ENCODE measurements around the gene ZSCAN21. TPM values are rescaled to one million over a fixed set of nuclear protein-coding genes. Genes with fewer than 3 reads are reported as not detected.

The ZSCAN21 gene
- total RNA-seq, 2 donors from 2014 or later = 6.7 to 7.1 TPM

GRCh38 chr7:100107890-100108289, 58.3 kb downstream of the ZSCAN21 start:
- no peak for ATAC-seq
- intact Hi-C loops (cut with DNase I, micrococcal nuclease) = no loop called here
- DNase-seq = no peak

GRCh38 chr7:100109521-100110163, 60.1 kb downstream of the ZSCAN21 start:
- ATAC-seq = peak; percentile 27
- DNase-seq = no peak
- intact Hi-C loops (cut with DNase I, micrococcal nuclease) = no loop called here

GRCh38 chr7:100111156-100111555, 61.6 kb downstream of the ZSCAN21 start:
- ATAC-seq = no peak
- intact Hi-C loops (cut with DNase I, micrococcal nuclease) = no loop called here
- DNase-seq = no peak

DNA sequence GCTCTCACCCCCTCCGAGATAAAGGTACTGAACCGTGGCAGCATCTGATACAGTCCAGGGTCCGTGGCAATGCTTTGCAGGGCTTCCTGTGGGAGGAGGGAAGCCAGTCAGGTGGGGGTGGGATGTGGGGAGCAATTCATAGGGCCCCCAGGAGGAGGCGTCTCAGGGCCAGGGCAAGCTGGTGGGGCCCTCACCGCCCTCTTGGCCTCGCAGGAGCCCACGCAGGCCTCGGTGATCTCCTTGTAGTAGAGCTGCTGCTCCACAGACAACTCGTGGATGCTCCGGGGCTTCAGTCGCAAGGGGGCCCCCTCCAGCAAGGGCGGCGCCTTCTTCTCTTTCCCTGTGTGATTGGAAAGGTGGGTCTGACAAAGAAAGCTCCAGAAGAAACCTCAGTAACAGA, 62.3 kb downstream of the ZSCAN21 start:
- no peak for DNase-seq
- ATAC-seq = no peak
- intact Hi-C loops (cut with DNase I, micrococcal nuclease) = no loop called here

Small RNAs within 50 kb of the gene (microRNA-seq; reads per million reads assigned to microRNA genes)
- gene MIR106B (606 to 4,864 reads per million in 2 donors), gene MIR25 (476 to 547 reads per million in 2 donors), gene MIR93 (4,826 to 9,328 reads per million in 2 donors)

Other genes starting within 250 kb of the ZSCAN21 start
- gene CYP3A43, start 221.8 kb upstream of the ZSCAN21 start, total RNA-seq = not detected
- not detected for gene OR2AE1, start 172.7 kb upstream of the ZSCAN21 start, total RNA-seq
- 10 to 100 TPM; 21.5 to 23.8 TPM for gene TRIM4, start 130.2 kb upstream of the ZSCAN21 start, total RNA-seq
- not detected for gene GJC3, start 120.2 kb upstream of the ZSCAN21 start, total RNA-seq
- 1 to 10 TPM; 3.4 to 4.8 TPM for gene AZGP1, start 73.7 kb upstream of the ZSCAN21 start, total RNA-seq
- gene ZKSCAN1, start 34.2 kb upstream of the ZSCAN21 start, total RNA-seq = 100 to 1,000 TPM; 127 to 133 TPM
- gene ZNF3, start 31.9 kb downstream of the ZSCAN21 start, total RNA-seq = 10 to 100 TPM; 34.0 to 37.2 TPM
- 10 to 100 TPM; 59.3 to 65.6 TPM for gene COPS6, start 39.2 kb downstream of the ZSCAN21 start, total RNA-seq
- 10 to 100 TPM; 44.7 to 62.1 TPM for gene MCM7, start 51.6 kb downstream of the ZSCAN21 start, total RNA-seq
- gene AP4M1, start 51.9 kb downstream of the ZSCAN21 start, total RNA-seq = 10 to 100 TPM; 20.2 to 20.8 TPM
- 10 to 100 TPM; 28.7 to 33.1 TPM for gene TAF6, start 69.6 kb downstream of the ZSCAN21 start, total RNA-seq
- 1 to 10 TPM; 7.0 to 9.8 TPM for gene CNPY4, start 69.9 kb downstream of the ZSCAN21 start, total RNA-seq
- 1 to 10 TPM; 2.7 to 3.9 TPM for gene MBLAC1, start 77.2 kb downstream of the ZSCAN21 start, total RNA-seq
- gene LAMTOR4, start 99.1 kb downstream of the ZSCAN21 start, total RNA-seq = 100 to 1,000 TPM; 224 to 268 TPM
- 10 to 100 TPM; 54.9 to 62.1 TPM for gene TRAPPC14, start 108.9 kb downstream of the ZSCAN21 start, total RNA-seq
- gene GAL3ST4, start 118.8 kb downstream of the ZSCAN21 start, total RNA-seq = 10 to 100 TPM in 1 of 2 donors, 1 to 10 TPM in 1; 8.0 to 10.9 TPM
- gene GPC2, start 127.6 kb downstream of the ZSCAN21 start, total RNA-seq = 1 to 10 TPM; 4.0 to 5.7 TPM
- gene STAG3, start 128.1 kb downstream of the ZSCAN21 start, total RNA-seq = 1 to 10 TPM; 1.2 to 2.0 TPM
- gene PVRIG, start 170.2 kb downstream of the ZSCAN21 start, total RNA-seq = 1 to 10 TPM in 1 of 2 donors, not detected in 1; 1.1 TPM